Mesenchymal stem cell (in vitro differentiated cells and primary cell): ENCODE results near the gene HEATR5A.
"Not testable (repeated sequence)": the region's sequence is repeated elsewhere in the genome, so short reads cannot be mapped to it uniquely, and the experiment has no call there.

Experiments
- DNase-seq: peaks from one replicate; pipeline ENCODE4 v3.0.0-alpha.2; 2013
- H2AFZ ChIP-seq: one replicate; pipeline ENCODE4 v1.6.1; 2013; ENCODE audit warnings: low read depth, mild to moderate bottlenecking, control low read depth, inconsistent platforms, low read length, moderate library complexity
- H2AK5ac ChIP-seq: 2 replicates; pipeline ENCODE4 v1.6.1; 2013; ENCODE audit warnings: low read length, moderate library complexity, mild to moderate bottlenecking, inconsistent platforms; ENCODE audit not compliant: severe bottlenecking
- H2BK120ac ChIP-seq: one replicate; pipeline ENCODE4 v1.6.1; 2013; ENCODE audit warnings: low read depth, mild to moderate bottlenecking, inconsistent platforms, low read length, moderate library complexity
- H2BK12ac ChIP-seq, 2 experiments: one replicate each; pipeline ENCODE4 v1.6.1; 2013; ENCODE audit warnings: inconsistent platforms in 2 of 2, low read length in 2 of 2, mild to moderate bottlenecking in 2 of 2, moderate library complexity in 2 of 2, control low read depth in 1 of 2
- H2BK15ac ChIP-seq: one replicate; pipeline ENCODE4 v1.6.1; 2013; ENCODE audit warnings: mild to moderate bottlenecking, low read depth, inconsistent platforms; ENCODE audit not compliant: poor library complexity, severe bottlenecking
- H2BK5ac ChIP-seq: 2 replicates; pipeline ENCODE4 v1.6.1; 2013; ENCODE audit warnings: low read depth, mild to moderate bottlenecking, low read length, control low read depth, inconsistent platforms; ENCODE audit not compliant: poor library complexity, severe bottlenecking
- H3K14ac ChIP-seq, 2 experiments: one replicate each; pipeline ENCODE4 v1.6.1; 2013; ENCODE audit warnings: inconsistent platforms in 2 of 2, low read length in 2 of 2, control low read depth in 1 of 2, mild to moderate bottlenecking in 1 of 2, moderate library complexity in 1 of 2
- H3K18ac ChIP-seq, 2 experiments: one replicate each; pipeline ENCODE4 v1.6.1; 2013; ENCODE audit warnings: inconsistent platforms in 2 of 2, low read length in 2 of 2, control low read depth in 1 of 2, low read depth in 1 of 2, mild to moderate bottlenecking in 1 of 2
- H3K23ac ChIP-seq, 2 experiments: one replicate each; pipeline ENCODE4 v1.6.1; 2013; ENCODE audit warnings: inconsistent platforms in 2 of 2, low read length in 2 of 2, mild to moderate bottlenecking in 2 of 2, moderate library complexity in 2 of 2, control low read depth in 1 of 2
- H3K27ac ChIP-seq: 2 replicates; pipeline ENCODE4 v1.5.1; 2013; ENCODE audit warnings: mild to moderate bottlenecking, moderate library complexity, low read length, control low read depth, inconsistent platforms; ENCODE audit not compliant: poor library complexity, severe bottlenecking
- H3K27me3 ChIP-seq, 2 experiments: 2 replicates each; pipeline versions ENCODE4 v1.6.1 to v1.7.0; 2013; ENCODE audit warnings: low read length in 2 of 2, mild to moderate bottlenecking in 2 of 2, moderate library complexity in 2 of 2, control low read depth in 1 of 2, inconsistent platforms in 1 of 2; ENCODE audit not compliant: control insufficient read depth in 1 of 2, insufficient read depth in 1 of 2
- H3K36me3 ChIP-seq, 2 experiments: 2 replicates each; pipeline versions ENCODE4 v1.6.1 to v1.7.0; 2013; ENCODE audit warnings: low read length in 2 of 2, control low read depth in 1 of 2, inconsistent platforms in 1 of 2, low read depth in 1 of 2, mild to moderate bottlenecking in 1 of 2; ENCODE audit not compliant: insufficient read depth in 2 of 2, control insufficient read depth in 1 of 2
- H3K4ac ChIP-seq, 2 experiments: one replicate each; pipeline ENCODE4 v1.6.1; 2013; ENCODE audit warnings: inconsistent platforms in 2 of 2, low read length in 2 of 2, mild to moderate bottlenecking in 2 of 2, moderate library complexity in 2 of 2, control low read depth in 1 of 2, low read depth in 1 of 2
- H3K4me1 ChIP-seq: 2 replicates; pipeline ENCODE4 v1.6.1; 2013; ENCODE audit warnings: low read depth, low read length, control low read depth; ENCODE audit not compliant: control insufficient read depth, insufficient read depth
- H3K4me2 ChIP-seq: 2 replicates; pipeline ENCODE4 v1.6.1; 2013; ENCODE audit warnings: low read length, mild to moderate bottlenecking, inconsistent platforms; ENCODE audit not compliant: poor library complexity, severe bottlenecking
- H3K4me3 ChIP-seq, 2 experiments: 2 replicates each; pipeline versions ENCODE4 v1.5.1 to v1.7.0; 2013; ENCODE audit warnings: low read length in 2 of 2, mild to moderate bottlenecking in 2 of 2, control low read depth in 1 of 2, low read depth in 1 of 2; ENCODE audit not compliant: insufficient read depth in 1 of 2
- H3K79me1 ChIP-seq: replicated peaks from 2 replicates; pipeline ENCODE4 v1.6.1; 2013; ENCODE audit warnings: mild to moderate bottlenecking, control low read depth, low read length, inconsistent platforms; ENCODE audit not compliant: poor library complexity, severe bottlenecking
- H3K9ac ChIP-seq: 2 replicates; pipeline ENCODE4 v1.7.0; 2013; ENCODE audit warnings: mild to moderate bottlenecking, low read length, moderate library complexity
- H3K9me3 ChIP-seq: 2 replicates; pipeline ENCODE4 v1.7.0; 2013; ENCODE audit warnings: mild to moderate bottlenecking, low read length; ENCODE audit not compliant: control insufficient read depth
- H4K8ac ChIP-seq: one replicate; pipeline ENCODE4 v1.6.1; 2013; ENCODE audit warnings: inconsistent platforms, mild to moderate bottlenecking, low read length, moderate library complexity
- H4K91ac ChIP-seq: one replicate; pipeline ENCODE4 v1.6.1; 2013; ENCODE audit warnings: mild to moderate bottlenecking, low read length, inconsistent platforms
- WGBS: methylation state at CpG from one replicate; pipeline ENCODE4 v1.1.7; 2013; ENCODE audit warnings: mixed read lengths; 5-methylcytosine and 5-hydroxymethylcytosine counted together

HEATR5A gene

DNA sequence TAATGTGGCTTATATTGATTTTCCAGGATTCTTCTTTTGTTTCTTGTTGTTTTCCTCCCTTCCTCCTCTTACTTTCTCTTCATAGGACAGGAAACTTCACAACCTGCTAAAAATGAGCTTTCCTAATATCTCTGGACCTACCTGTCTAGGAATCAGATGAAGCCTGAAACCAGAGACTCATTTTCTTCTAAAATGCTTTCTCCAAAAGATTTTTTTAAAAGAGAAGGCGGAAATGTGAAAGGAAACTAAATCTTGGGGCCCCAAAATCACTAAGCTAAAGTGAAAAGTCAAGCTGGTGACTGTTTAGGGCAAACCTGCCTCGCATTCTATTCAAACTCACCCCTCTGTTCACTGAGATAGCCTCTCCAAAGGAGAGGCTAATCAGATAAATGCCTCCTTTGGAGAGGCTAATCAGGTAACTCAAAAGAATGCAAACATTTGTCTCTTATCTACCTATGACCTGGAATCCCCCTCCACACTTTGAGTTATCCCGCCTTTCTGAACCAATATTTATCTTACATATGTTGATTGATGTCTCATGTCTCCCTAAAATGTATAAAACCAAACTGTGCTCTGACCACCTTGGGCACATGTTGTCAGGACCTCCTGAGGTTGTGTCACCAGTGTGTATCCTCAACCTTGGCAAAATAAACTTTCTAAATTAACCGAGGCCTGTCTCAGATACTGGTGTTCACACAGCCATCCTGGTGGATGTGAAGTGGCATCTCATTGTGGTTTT, 140.0 kb downstream of the HEATR5A start:
- H2BK5ac ChIP-seq: no peak overlapping the region
- no peaks in the 10 kb centered on the region for H3K36me3 ChIP-seq
- no peak overlapping the region for H2AK5ac ChIP-seq
- peaks cover 6% of the 10 kb centered on the region for H3K9me3 ChIP-seq
- H2BK15ac ChIP-seq: no peak overlapping the region
- H3K18ac ChIP-seq: no peak overlapping the region
- H2BK120ac ChIP-seq: no peak overlapping the region
- H3K27ac ChIP-seq: no peak overlapping the region
- WGBS: 80% methylated on average over 4 of the region's 4 CpGs
- H4K8ac ChIP-seq: no peak overlapping the region
- no peak overlapping the region for H3K9ac ChIP-seq
- H3K4me2 ChIP-seq: no peak overlapping the region
- H3K4me1 ChIP-seq: no peaks in the 10 kb centered on the region
- H3K4me3 ChIP-seq: no peak overlapping the region
- H4K91ac ChIP-seq: no peak overlapping the region
- H3K14ac ChIP-seq: no peak overlapping the region
- H3K23ac ChIP-seq: no peak overlapping the region
- H3K4ac ChIP-seq: no peak overlapping the region
- DNase-seq: no peak
- H3K27me3 ChIP-seq: no peaks in the 10 kb centered on the region
- H2AFZ ChIP-seq: no peak overlapping the region
- H2BK12ac ChIP-seq: no peak overlapping the region
- H3K79me1 ChIP-seq: no peaks in the 10 kb centered on the region

GRCh38 chr14:31278883-31279282, 141.5 kb downstream of the HEATR5A start:
- H3K14ac ChIP-seq: no peak overlapping the region
- H2BK5ac ChIP-seq: no peak overlapping the region
- H3K27me3 ChIP-seq: no peaks in the 10 kb centered on the region
- no peak overlapping the region for H3K4me3 ChIP-seq
- no peak overlapping the region for H2BK15ac ChIP-seq
- no peaks in the 10 kb centered on the region for H3K36me3 ChIP-seq
- no peak overlapping the region for H3K27ac ChIP-seq
- H2BK120ac ChIP-seq: no peak overlapping the region
- no peak overlapping the region for H3K9ac ChIP-seq
- no peak overlapping the region for H2BK12ac ChIP-seq
- H4K8ac ChIP-seq: no peak overlapping the region
- H3K79me1 ChIP-seq: no peaks in the 10 kb centered on the region
- H3K4ac ChIP-seq: no peak overlapping the region
- H3K18ac ChIP-seq: no peak overlapping the region
- H3K4me1 ChIP-seq: no peaks in the 10 kb centered on the region
- no peak overlapping the region for H4K91ac ChIP-seq
- H2AFZ ChIP-seq: no peak overlapping the region
- H2AK5ac ChIP-seq: no peak overlapping the region
- DNase-seq: no peak
- peaks cover 6% of the 10 kb centered on the region for H3K9me3 ChIP-seq
- H3K4me2 ChIP-seq: no peak overlapping the region
- no peak overlapping the region for H3K23ac ChIP-seq
- 71% methylated on average over 1 of the region's 1 CpG for WGBS

GRCh38 chr14:31277085-31277484, 143.3 kb downstream of the HEATR5A start:
- no peak overlapping the region for H3K18ac ChIP-seq
- H3K9me3 ChIP-seq: peaks cover 6% of the 10 kb centered on the region
- H2BK5ac ChIP-seq: no peak overlapping the region
- 93% methylated on average over 1 of the region's 1 CpG for WGBS
- no peak overlapping the region for H3K9ac ChIP-seq
- no peaks in the 10 kb centered on the region for H3K27me3 ChIP-seq
- H3K79me1 ChIP-seq: no peaks in the 10 kb centered on the region
- H2BK120ac ChIP-seq: no peak overlapping the region
- H3K4me2 ChIP-seq: no peak overlapping the region
- no peaks in the 10 kb centered on the region for H3K36me3 ChIP-seq
- H3K27ac ChIP-seq: no peak overlapping the region
- no peak overlapping the region for H3K14ac ChIP-seq
- no peak for DNase-seq
- H3K4me1 ChIP-seq: no peaks in the 10 kb centered on the region
- H4K8ac ChIP-seq: no peak overlapping the region
- no peak overlapping the region for H2BK12ac ChIP-seq
- H3K23ac ChIP-seq: no peak overlapping the region
- H2AK5ac ChIP-seq: no peak overlapping the region
- no peak overlapping the region for H3K4ac ChIP-seq
- H3K4me3 ChIP-seq: peak overlapping the region in 1 of 2 experiments; percentile 13
- H2AFZ ChIP-seq: no peak overlapping the region
- H4K91ac ChIP-seq: no peak overlapping the region
- H2BK15ac ChIP-seq: no peak overlapping the region

- DNase-seq, H2AK5ac ChIP-seq, H3K9me3 ChIP-seq, H3K14ac ChIP-seq, H2BK5ac ChIP-seq, H3K9ac ChIP-seq, H3K79me1 ChIP-seq, H3K4me1 ChIP-seq, H3K4ac ChIP-seq, H4K8ac ChIP-seq, H3K23ac ChIP-seq, H3K18ac ChIP-seq, H3K27ac ChIP-seq, H3K4me3 ChIP-seq, H2BK120ac ChIP-seq, H3K27me3 ChIP-seq, H3K4me2 ChIP-seq, H3K36me3 ChIP-seq, H2AFZ ChIP-seq, H2BK12ac ChIP-seq, H2BK15ac ChIP-seq, H4K91ac ChIP-seq: not testable (repeated sequence)
- WGBS: 86% methylated on average over 4 of the region's 5 CpGs
These were observed 143.9 kb downstream of the HEATR5A start for GRCh38 chr14:31276417-31276816.
